Ovary (tissue), 9 donors: ENCODE data around the gene SYNDIG1. TPM values are rescaled to one million over a fixed set of nuclear protein-coding genes. Genes with fewer than 3 reads are reported as not detected.

Experiments
- DNase-seq, 5 donors: peaks; one replicate each; pipeline ENCODE4 v3.0.0-alpha.2; 2019 to 2020
- H3K27ac ChIP-seq, 2 donors: fragments of 200-600 bp; one replicate each; pipeline versions ENCODE4 v1.5.1 to v1.8.0; 2019 to 2022
- H3K27me3 ChIP-seq: fragments of 200-600 bp; one replicate; pipeline ENCODE4 v1.8.0; 2022
- H3K36me3 ChIP-seq: fragments of 200-600 bp; sonication (generic); one replicate; pipeline ENCODE4 v1.5.1; 2019
- H3K4me1 ChIP-seq: one replicate; pipeline ENCODE4 v1.8.1; 2013; ENCODE audit warnings: mild to moderate bottlenecking, moderate library complexity; ENCODE audit not compliant: insufficient read depth
- H3K4me3 ChIP-seq: fragments of 200-600 bp; sonication (generic); one replicate; pipeline ENCODE4 v1.5.1; 2017
- H3K9me3 ChIP-seq, 2 donors: fragments of 200-600 bp in 1 of 2; sonication (generic) in 1 of 2; one replicate each; pipeline versions ENCODE4 v1.5.1 to v1.8.1; 2013 to 2019; ENCODE audit warnings: mild to moderate bottlenecking in 1 of 2, moderate library complexity in 1 of 2
- EP300 ChIP-seq: sonication (generic); formaldehyde crosslinking; IDR thresholded peaks from one replicate; pipeline ENCODE4 v1.6.1; 2017; ENCODE audit warnings: antibody characterized with exemption
- POLR2A ChIP-seq: fragments of 450-650 bp; IDR thresholded peaks from one replicate; pipeline ENCODE4 v1.6.1; 2017; ENCODE audit warnings: antibody characterized with exemption, mild to moderate bottlenecking, moderate library complexity
- WGBS, 3 donors: extraction: QIAGEN DNeasy Blood & Tissue Kit in 1 of 3; methylation state at CpG; one replicate each; pipeline versions ENCODE4 v1.1.5 to v1.1.7; 2013 to 2017; 5-methylcytosine and 5-hydroxymethylcytosine counted together
- intact Hi-C, 4 donors: fragments of 100-400 bp; cut with DNase I; formaldehyde crosslinking; loops; one replicate each; pipeline versions ENCODE4 v1.11.0 to v1.15.1; 2022 to 2023
- polyA plus RNA-seq, 2 donors: library from polyadenylated mRNA; stranded (reverse); fragments of 200-250 nt in 1 of 2; fragments of 350-450 nt in 1 of 2; fragmentation: Illumina TruSeq in 1 of 2; extraction: RNeasy Lipid Tissue Mini Kit (QIAGEN cat#74804) in 1 of 2; gene quantifications; one replicate each; pipeline ENCODE4 v1.2.3, GENCODE V29; 2013 to 2014
- total RNA-seq, 7 donors: library from RNA; depleted of rRNA in 2 of 7; stranded (reverse); fragments of >200 nt in 2 of 7; fragmentation: NEBNext Ultra II Directional in 3 of 7; extraction: Animal tissue kit (Norgen Biotek cat#: 25700) in 3 of 7; gene quantifications; one replicate each; pipeline versions ENCODE4 v1.1.0 to v1.2.4, GENCODE V29; 2016 to 2023
- TF ChIP-seq, protein P1 (sequence below), 3 donors: fragments of 450-650 bp in 2 of 3; fragments of 200-600 bp in 1 of 3; IDR thresholded peaks; one replicate each; pipeline versions ENCODE4 v1.5.1 to v1.8.0; 2016 to 2022; ENCODE audit warnings: antibody characterized with exemption in 3 of 3, mild to moderate bottlenecking in 1 of 3
- donor health status: DM: no; HTN: no; CAD: no; lungs with moderate emphysema.
- donor health status: DM: no; HTN: no; CAD: no.
- donor health status: Bipolar disorder and iron deficiency.
- donor health status: DM: yes; HTN: yes; CAD: no.
- donor health status: DM: no; HTN: no; CAD: no.
- donor health status: DM: yes; HTN: yes; CAD: no.

The SYNDIG1 gene
- total and polyA plus RNA-seq, 9 donors: 0.10 to 6.8 (median 1.1) TPM; not detected in 1

DNA sequence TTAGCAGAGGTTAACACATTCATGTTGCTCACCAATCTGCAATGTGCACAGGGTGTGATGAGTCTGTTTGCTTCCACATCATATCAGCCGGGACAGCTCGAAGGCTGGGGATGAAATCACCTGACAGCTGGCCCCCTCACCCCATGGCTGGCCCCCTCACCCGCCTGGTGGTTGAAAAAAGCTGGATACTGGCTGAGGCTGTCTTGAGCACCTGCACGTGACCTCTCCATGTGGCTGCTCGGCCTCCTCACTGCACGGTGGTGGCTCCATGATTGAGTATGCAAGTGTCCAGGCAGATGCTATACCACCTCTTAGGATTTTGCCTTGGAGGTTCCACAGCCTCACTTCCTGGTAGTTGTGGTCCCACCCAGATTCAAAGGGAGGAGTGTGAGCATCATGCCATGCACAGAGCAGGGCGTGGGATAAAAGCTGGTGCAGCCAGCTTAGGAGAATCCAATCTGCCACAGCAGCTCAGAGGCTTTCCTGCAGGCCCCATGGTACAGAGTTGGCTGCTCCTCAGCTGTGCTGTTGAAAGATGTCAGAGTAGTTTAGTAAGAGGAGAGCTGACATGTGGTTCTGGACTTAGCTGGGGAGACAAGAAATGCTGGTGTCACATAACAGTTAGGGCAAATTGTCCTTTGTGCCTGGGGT lies 29.6 kb upstream of the SYNDIG1 start:
- Histone ChIP-seq H3K9me3 (no peaks in the 10 kb centered on the region), H3K4me1 (no peaks in the 10 kb centered on the region), H3K27ac (no peak overlapping the region), H3K4me3 (no peak overlapping the region), H3K36me3 (no peaks in the 10 kb centered on the region), H3K27me3 (no peaks in the 10 kb centered on the region)
- intact Hi-C loops: no loop called here
- WGBS, 3 donors: 82 to 89% (median 85%) methylated on average over 7 of the region's 7 CpGs
- TF ChIP-seq POLR2A: no peak
- no peak for DNase-seq

DNA sequence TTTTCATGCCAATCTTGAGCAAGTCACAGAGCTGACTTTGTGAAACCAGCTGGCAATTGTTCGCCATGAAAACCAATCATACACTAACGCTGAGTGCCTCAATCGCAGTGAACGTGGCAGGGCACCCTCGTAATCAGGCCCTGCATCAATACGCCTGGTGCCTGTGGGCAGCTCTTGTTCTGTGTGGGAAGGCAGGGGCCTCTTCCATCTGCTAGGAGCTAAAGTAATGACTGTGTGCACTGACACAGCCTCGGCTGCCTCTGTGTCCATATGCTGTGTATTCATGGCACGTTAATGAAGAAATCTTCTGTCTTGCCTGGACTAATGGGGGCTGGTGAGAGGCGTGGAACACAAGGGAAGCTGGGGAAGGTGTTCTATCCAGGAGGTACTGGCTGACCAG lies 27.8 kb upstream of the SYNDIG1 start:
- WGBS, 3 donors: 90 to 94% (median 93%) methylated on average over 9 of the region's 9 CpGs
- DNase-seq: no peak
- Histone ChIP-seq H3K27ac (no peak overlapping the region), H3K27me3 (no peaks in the 10 kb centered on the region), H3K4me3 (no peak overlapping the region), H3K9me3 (no peaks in the 10 kb centered on the region), H3K4me1 (no peaks in the 10 kb centered on the region), H3K36me3 (no peaks in the 10 kb centered on the region)
- intact Hi-C loops: no loop called here
- no peak for TF ChIP-seq POLR2A
- no peak for TF ChIP-seq EP300
- TF ChIP-seq, protein P1, sequence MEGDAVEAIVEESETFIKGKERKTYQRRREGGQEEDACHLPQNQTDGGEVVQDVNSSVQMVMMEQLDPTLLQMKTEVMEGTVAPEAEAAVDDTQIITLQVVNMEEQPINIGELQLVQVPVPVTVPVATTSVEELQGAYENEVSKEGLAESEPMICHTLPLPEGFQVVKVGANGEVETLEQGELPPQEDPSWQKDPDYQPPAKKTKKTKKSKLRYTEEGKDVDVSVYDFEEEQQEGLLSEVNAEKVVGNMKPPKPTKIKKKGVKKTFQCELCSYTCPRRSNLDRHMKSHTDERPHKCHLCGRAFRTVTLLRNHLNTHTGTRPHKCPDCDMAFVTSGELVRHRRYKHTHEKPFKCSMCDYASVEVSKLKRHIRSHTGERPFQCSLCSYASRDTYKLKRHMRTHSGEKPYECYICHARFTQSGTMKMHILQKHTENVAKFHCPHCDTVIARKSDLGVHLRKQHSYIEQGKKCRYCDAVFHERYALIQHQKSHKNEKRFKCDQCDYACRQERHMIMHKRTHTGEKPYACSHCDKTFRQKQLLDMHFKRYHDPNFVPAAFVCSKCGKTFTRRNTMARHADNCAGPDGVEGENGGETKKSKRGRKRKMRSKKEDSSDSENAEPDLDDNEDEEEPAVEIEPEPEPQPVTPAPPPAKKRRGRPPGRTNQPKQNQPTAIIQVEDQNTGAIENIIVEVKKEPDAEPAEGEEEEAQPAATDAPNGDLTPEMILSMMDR (IDR thresholded peaks at IDR 0.05): no peak

DNA sequence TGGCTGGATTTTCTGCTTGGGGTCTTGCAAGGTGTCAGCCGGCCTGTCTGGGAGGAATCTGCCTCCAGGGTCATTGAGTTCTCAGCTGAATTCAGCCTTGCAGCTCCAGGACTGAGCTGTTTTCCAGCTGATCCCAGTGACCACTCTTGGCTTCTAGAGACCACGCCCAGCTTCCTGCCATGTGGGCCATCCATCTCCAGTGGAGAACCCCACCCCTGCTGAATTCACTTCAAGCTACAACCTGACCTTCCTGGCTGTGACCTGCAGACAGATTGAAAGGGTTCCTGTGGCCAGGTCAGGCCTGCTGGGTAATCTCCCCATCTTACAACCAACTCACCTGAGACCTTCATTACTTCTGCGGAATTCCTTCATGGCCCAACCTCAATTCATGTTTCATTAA lies 26.5 kb upstream of the SYNDIG1 start:
- no peaks in the 10 kb centered on the region for H3K36me3 ChIP-seq
- 87 to 90% (median 88%) methylated on average over 3 of the region's 3 CpGs for WGBS, 3 donors
- TF ChIP-seq, protein P1 (IDR thresholded peaks at IDR 0.05): no peak
- no peak for TF ChIP-seq EP300
- no peak for TF ChIP-seq POLR2A
- no peak overlapping the region for H3K27ac ChIP-seq
- intact Hi-C loops: no loop called here
- H3K4me3 ChIP-seq: no peak overlapping the region
- H3K27me3 ChIP-seq: no peaks in the 10 kb centered on the region
- no peak for DNase-seq
- no peaks in the 10 kb centered on the region for H3K4me1 ChIP-seq
- H3K9me3 ChIP-seq: no peaks in the 10 kb centered on the region

DNA sequence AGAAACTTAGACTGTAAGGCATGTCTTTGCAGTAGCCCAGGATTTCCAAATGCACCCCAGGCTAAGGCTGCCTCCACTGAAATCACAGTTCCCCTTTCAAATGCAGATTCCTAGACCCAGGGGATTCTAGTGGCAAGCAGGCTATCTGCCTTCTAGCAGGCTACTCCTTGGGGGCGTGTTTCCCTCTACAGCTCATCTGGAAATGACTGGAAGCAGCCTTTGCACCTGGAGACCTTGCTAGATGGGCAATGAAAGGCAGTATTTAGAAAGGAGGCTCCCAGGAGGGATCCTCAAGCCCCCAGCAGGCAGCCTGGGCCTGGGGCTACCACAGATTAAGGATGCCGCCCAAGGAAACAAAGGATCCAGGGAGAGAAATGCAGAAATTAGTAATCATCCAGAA lies 26.0 kb upstream of the SYNDIG1 start:
- DNase-seq: no peak
- Histone ChIP-seq H3K27me3 (no peaks in the 10 kb centered on the region), H3K4me1 (no peaks in the 10 kb centered on the region), H3K27ac (no peak overlapping the region), H3K36me3 (no peaks in the 10 kb centered on the region), H3K4me3 (no peak overlapping the region), H3K9me3 (no peaks in the 10 kb centered on the region)
- TF ChIP-seq EP300 (no peak), POLR2A (no peak)
- TF ChIP-seq, protein P1 (IDR thresholded peaks at IDR 0.05): no peak
- WGBS, 3 donors: 84 to 90% (median 88%) methylated on average over 2 of the region's 2 CpGs
- intact Hi-C loops: no loop called here

DNA sequence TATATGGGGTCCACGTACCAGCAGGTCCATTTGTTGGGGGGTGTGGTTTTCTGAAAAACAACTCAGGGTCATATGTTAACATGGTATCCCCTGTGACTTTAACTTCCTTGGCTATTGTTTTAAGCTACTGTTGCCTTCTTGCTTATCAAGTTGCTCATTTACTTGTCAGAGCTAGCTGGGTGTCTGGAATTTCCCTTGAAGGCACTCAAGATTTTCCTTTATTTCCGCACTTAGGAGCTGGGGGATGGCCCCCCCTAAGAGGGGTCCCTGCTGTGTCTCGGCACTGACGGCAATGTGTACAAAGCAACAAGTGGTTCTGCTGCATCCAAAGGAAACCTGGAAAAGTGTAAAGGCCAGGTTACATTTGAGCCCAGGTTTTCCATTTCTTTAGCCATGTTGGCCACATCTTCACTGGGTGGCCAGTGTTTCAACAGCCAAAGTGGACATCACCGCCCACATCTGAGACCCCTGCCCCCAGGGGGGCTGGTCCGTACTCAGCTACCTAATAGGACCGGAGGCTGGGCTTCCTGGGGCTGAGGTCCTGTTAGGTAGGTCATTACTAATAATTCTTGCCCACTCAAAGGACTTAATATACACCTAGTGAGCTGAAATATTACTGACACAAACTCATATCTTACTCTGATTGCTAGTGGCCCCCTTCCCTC lies 24.8 kb upstream of the SYNDIG1 start:
- intact Hi-C loops: no loop called here
- no peak for TF ChIP-seq EP300
- TF ChIP-seq, protein P1 (IDR thresholded peaks at IDR 0.05): no peak
- TF ChIP-seq POLR2A: no peak
- Histone ChIP-seq H3K27me3 (no peaks in the 10 kb centered on the region), H3K27ac (no peak overlapping the region), H3K9me3 (no peaks in the 10 kb centered on the region), H3K4me3 (no peak overlapping the region), H3K36me3 (no peaks in the 10 kb centered on the region), H3K4me1 (no peaks in the 10 kb centered on the region)
- 84 to 86% (median 84%) methylated on average over 7 of the region's 7 CpGs for WGBS, 3 donors
- no peak for DNase-seq
